OCI-LY7 (cell line): Measurements from ENCODE around the gene PARVB. TPM values are rescaled to one million over a fixed set of nuclear protein-coding genes. Genes with fewer than 3 reads are reported as not detected.

Experiments
- BruUV-seq: library from RNA; stranded (reverse); fragments of 400-500 nt; replicated peaks from 2 replicates; lab custom pipeline; 2021; lab: Mats Ljungman, UMichigan
- CTCF ChIA-PET: fragments of 300-600 bp; sonication (Branson Sonifier 250); formaldehyde crosslinking; loops from one replicate; lab custom pipeline; 2022; ENCODE audit warnings: antibody characterized with exemption; ENCODE audit not compliant: unreplicated experiment; lab: Charles Lee
- POLR2A ChIA-PET: fragments of 300-600 bp; sonication (Branson Sonifier 250); formaldehyde crosslinking; loops from one replicate; lab custom pipeline; 2022; ENCODE audit warnings: antibody characterized with exemption; lab: Charles Lee
- DNase-seq: peaks from one replicate; pipeline ENCODE4 v3.0.0-alpha.2; 2015; ENCODE audit warnings: low spot score
- H2AFZ ChIP-seq: fragments of 200-600 bp; sonication (generic), shearing (Covaris generic); 2 replicates; pipeline ENCODE4 v1.6.1; 2014; ENCODE audit warnings: mild to moderate bottlenecking, antibody characterized with exemption, low read length, moderate library complexity
- H3K27ac ChIP-seq: fragments of 200-600 bp; sonication (generic); 2 replicates; pipeline ENCODE4 v1.5.1; 2014; ENCODE audit warnings: mixed run types, low read depth, mild to moderate bottlenecking, moderate library complexity, low read length, inconsistent platforms; ENCODE audit not compliant: poor library complexity, severe bottlenecking
- H3K36me3 ChIP-seq: fragments of 200-600 bp; sonication (generic); 2 replicates; pipeline ENCODE4 v1.6.1; 2014; ENCODE audit warnings: mild to moderate bottlenecking, antibody characterized with exemption, low read length, moderate library complexity, mixed read lengths; ENCODE audit not compliant: insufficient read depth
- H3K4me1 ChIP-seq: fragments of 200-600 bp; sonication (generic); 2 replicates; pipeline ENCODE4 v1.5.1; 2014; ENCODE audit warnings: mild to moderate bottlenecking, low read length; ENCODE audit not compliant: insufficient read depth, poor library complexity, severe bottlenecking
- H3K4me2 ChIP-seq: fragments of 200-600 bp; sonication (generic); 2 replicates; pipeline ENCODE4 v1.6.1; 2014; ENCODE audit warnings: mild to moderate bottlenecking, low read length
- H3K4me3 ChIP-seq: fragments of 200-600 bp; sonication (generic); 2 replicates; pipeline ENCODE4 v1.5.1; 2014; ENCODE audit warnings: mild to moderate bottlenecking, low read depth, low read length; ENCODE audit not compliant: poor library complexity, severe bottlenecking
- H3K79me2 ChIP-seq: fragments of 200-600 bp; sonication (generic); 2 replicates; pipeline ENCODE4 v1.6.1; 2016; ENCODE audit warnings: low read depth, mild to moderate bottlenecking, low read length, moderate library complexity, mixed read lengths; ENCODE audit not compliant: insufficient read depth
- H3K9me2 ChIP-seq: fragments of 200-600 bp; sonication (generic); 2 replicates; pipeline ENCODE4 v1.6.1; 2016; ENCODE audit warnings: mild to moderate bottlenecking, low read length, mixed read lengths; ENCODE audit not compliant: insufficient read depth
- H3K9me3 ChIP-seq: fragments of 200-600 bp; sonication (generic); 2 replicates; pipeline ENCODE4 v1.6.1; 2014; ENCODE audit warnings: mild to moderate bottlenecking, mixed run types, low read length, mixed read lengths
- H4K20me1 ChIP-seq: fragments of 200-600 bp; sonication (generic); 2 replicates; pipeline ENCODE4 v1.6.1; 2014; ENCODE audit warnings: mild to moderate bottlenecking, antibody characterized with exemption, low read length, moderate library complexity, mixed read lengths; ENCODE audit not compliant: insufficient read depth
- EZH2phosphoT487 ChIP-seq: fragments of 200-600 bp; sonication (generic); IDR thresholded peaks from 2 replicates; pipeline ENCODE4 v1.6.1; 2018; ENCODE audit warnings: low read depth, borderline replicate concordance, mild to moderate bottlenecking, mixed run types, antibody characterized with exemption, low read length, moderate library complexity, mixed read lengths
- intact Hi-C: fragments of 100-400 bp; cut with micrococcal nuclease; formaldehyde crosslinking; loops from one replicate; pipeline ENCODE4 v1.10.0; 2022; ENCODE audit not compliant: unreplicated experiment
- total RNA-seq, 2 experiments: library from RNA; depleted of rRNA in 1 of 2; stranded (reverse); fragments of >200 nt in 1 of 2; shearing (Covaris generic) in 1 of 2; gene quantifications; 2 replicates each; pipeline ENCODE4 v1.2.3, GENCODE V29; 2014 to 2022
- TF ChIP-seq, protein P1 (sequence below): fragments of 200-600 bp; sonication (generic); conservative IDR thresholded peaks from 2 replicates; pipeline ENCODE4 v1.5.1; 2014; ENCODE audit warnings: mild to moderate bottlenecking, antibody characterized with exemption, low read length, moderate library complexity, mixed read lengths

The PARVB gene
- total RNA-seq, 2 experiments from 2014 or later, result 0.34 TPM; not detected in 1

GRCh38 chr22:44200451-44200850, 176.3 kb downstream of the PARVB start:
- BruUV-seq, result no TSS peak
- Histone ChIP-seq H2AFZ (no peak overlapping the region), H3K4me1 (peaks cover 19% of the 10 kb centered on the region), H4K20me1 (no peaks in the 10 kb centered on the region), H3K4me2 (no peak overlapping the region), H3K4me3 (no peak overlapping the region), H3K27ac (no peak overlapping the region), H3K9me2 (no peaks in the 10 kb centered on the region), H3K79me2 (no peaks in the 10 kb centered on the region), H3K36me3 (no peaks in the 10 kb centered on the region), H3K9me3 (no peaks in the 10 kb centered on the region)
- no peak for DNase-seq
- ChIA-PET POLR2A (no interaction called here), CTCF (no interaction called here)
- TF ChIP-seq EZH2phosphoT487, result no peak
- TF ChIP-seq, protein P1, sequence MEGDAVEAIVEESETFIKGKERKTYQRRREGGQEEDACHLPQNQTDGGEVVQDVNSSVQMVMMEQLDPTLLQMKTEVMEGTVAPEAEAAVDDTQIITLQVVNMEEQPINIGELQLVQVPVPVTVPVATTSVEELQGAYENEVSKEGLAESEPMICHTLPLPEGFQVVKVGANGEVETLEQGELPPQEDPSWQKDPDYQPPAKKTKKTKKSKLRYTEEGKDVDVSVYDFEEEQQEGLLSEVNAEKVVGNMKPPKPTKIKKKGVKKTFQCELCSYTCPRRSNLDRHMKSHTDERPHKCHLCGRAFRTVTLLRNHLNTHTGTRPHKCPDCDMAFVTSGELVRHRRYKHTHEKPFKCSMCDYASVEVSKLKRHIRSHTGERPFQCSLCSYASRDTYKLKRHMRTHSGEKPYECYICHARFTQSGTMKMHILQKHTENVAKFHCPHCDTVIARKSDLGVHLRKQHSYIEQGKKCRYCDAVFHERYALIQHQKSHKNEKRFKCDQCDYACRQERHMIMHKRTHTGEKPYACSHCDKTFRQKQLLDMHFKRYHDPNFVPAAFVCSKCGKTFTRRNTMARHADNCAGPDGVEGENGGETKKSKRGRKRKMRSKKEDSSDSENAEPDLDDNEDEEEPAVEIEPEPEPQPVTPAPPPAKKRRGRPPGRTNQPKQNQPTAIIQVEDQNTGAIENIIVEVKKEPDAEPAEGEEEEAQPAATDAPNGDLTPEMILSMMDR, result no peak
- intact Hi-C loops, result no loop called here

GRCh38 chr22:44200855-44201550, 176.9 kb downstream of the PARVB start:
- ChIA-PET CTCF (no interaction called here), POLR2A (no interaction called here)
- no peak overlapping the region for H3K4me2 ChIP-seq
- no peaks in the 10 kb centered on the region for H4K20me1 ChIP-seq
- H3K27ac ChIP-seq, result no peak overlapping the region
- intact Hi-C loops, result no loop called here
- H3K9me2 ChIP-seq, result no peaks in the 10 kb centered on the region
- H3K9me3 ChIP-seq, result no peaks in the 10 kb centered on the region
- peaks cover 17% of the 10 kb centered on the region for H3K4me1 ChIP-seq
- TF ChIP-seq, protein P1, result no peak
- no peak for TF ChIP-seq EZH2phosphoT487
- no TSS peak for BruUV-seq
- no peaks in the 10 kb centered on the region for H3K79me2 ChIP-seq
- no peak overlapping the region for H2AFZ ChIP-seq
- DNase-seq, result no peak
- no peaks in the 10 kb centered on the region for H3K36me3 ChIP-seq
- H3K4me3 ChIP-seq, result no peak overlapping the region

DNA sequence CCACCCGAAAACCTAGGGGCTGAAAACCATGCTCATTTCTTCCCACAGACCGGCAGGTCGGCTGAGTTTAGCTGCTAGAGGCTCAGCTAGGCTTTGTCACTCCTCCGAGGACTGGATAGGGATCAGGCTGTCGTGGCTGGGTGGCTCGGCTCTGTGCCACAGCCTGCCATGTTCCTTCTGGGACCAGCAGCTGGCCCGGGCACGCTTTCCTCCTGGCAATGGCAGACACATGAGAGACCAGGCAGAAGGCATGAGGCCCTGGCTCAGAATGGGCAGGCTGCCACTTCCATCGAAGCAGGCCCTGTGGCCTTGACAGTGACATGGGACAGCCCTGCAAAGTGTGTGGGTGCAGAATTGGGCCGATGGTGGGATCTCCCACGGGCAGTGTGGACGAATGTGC, 177.6 kb downstream of the PARVB start:
- Histone ChIP-seq H3K4me1 (peaks cover 17% of the 10 kb centered on the region), H3K36me3 (no peaks in the 10 kb centered on the region), H4K20me1 (no peaks in the 10 kb centered on the region), H3K79me2 (no peaks in the 10 kb centered on the region), H3K9me3 (no peaks in the 10 kb centered on the region), H3K9me2 (no peaks in the 10 kb centered on the region), H3K4me2 (no peak overlapping the region), H3K4me3 (no peak overlapping the region), H2AFZ (no peak overlapping the region), H3K27ac (no peak overlapping the region)
- intact Hi-C loops, result no loop called here
- BruUV-seq, result no TSS peak
- no peak for DNase-seq
- CTCF ChIA-PET, result no interaction called here
- POLR2A ChIA-PET, result no interaction called here
- no peak for TF ChIP-seq EZH2phosphoT487
- TF ChIP-seq, protein P1, result no peak
